GM10266 (cell line): ENCODE data around the gene GPR27.

Experiments
- DNase-seq: peaks from one replicate; pipeline ENCODE4 v3.0.0; 2012; ENCODE audit errors: extremely low spot score
- TF ChIP-seq, protein P1 (sequence below): IDR thresholded peaks from 2 replicates; pipeline ENCODE4 v1.5.1; 2012; ENCODE audit warnings: mild to moderate bottlenecking, low read depth; ENCODE audit not compliant: control insufficient read depth, insufficient read depth; ENCODE audit errors: missing control alignments

Gene GPR27

DNA sequence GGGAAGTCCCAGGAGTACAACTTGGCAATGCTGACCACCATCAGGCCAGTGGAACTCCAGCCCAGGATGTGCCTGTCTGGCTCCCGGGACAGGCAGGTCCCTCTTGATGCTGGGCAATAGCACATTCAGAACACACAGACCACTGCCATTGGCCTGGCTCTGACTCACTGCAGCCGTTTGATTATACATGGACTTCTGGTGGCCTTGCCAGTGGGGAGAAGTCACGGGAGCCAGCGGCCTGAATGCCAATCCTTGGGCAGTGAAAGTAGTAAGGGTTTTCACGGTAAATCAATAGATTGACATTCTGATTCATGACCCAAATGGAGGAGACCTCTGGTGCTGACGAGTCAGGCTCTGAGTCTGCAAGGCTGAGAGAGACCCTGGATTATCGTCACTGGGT is 43.8 kb downstream of the GPR27 start:
- TF ChIP-seq, protein P1, sequence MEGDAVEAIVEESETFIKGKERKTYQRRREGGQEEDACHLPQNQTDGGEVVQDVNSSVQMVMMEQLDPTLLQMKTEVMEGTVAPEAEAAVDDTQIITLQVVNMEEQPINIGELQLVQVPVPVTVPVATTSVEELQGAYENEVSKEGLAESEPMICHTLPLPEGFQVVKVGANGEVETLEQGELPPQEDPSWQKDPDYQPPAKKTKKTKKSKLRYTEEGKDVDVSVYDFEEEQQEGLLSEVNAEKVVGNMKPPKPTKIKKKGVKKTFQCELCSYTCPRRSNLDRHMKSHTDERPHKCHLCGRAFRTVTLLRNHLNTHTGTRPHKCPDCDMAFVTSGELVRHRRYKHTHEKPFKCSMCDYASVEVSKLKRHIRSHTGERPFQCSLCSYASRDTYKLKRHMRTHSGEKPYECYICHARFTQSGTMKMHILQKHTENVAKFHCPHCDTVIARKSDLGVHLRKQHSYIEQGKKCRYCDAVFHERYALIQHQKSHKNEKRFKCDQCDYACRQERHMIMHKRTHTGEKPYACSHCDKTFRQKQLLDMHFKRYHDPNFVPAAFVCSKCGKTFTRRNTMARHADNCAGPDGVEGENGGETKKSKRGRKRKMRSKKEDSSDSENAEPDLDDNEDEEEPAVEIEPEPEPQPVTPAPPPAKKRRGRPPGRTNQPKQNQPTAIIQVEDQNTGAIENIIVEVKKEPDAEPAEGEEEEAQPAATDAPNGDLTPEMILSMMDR, result no peak
- no peak for DNase-seq

DNA sequence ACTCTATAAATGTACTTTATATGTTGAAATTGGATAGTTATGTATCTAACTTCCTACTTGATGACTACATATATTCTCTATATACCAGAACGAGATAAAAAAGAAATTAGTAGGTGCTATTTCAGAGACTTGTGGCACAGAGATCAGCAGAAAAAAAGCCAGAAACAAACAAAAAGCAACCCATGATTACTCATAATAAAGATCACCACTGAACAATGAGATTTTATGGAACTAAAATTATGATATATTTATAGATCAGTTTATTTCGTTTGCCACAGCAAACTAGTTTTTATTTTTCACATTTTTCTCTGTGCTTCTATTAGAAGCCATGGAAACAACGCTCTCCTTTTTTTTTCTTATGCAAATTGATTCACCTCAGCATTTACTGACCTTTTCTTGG is 46.4 kb downstream of the GPR27 start:
- no peak for DNase-seq
- TF ChIP-seq, protein P1, result no peak

DNA sequence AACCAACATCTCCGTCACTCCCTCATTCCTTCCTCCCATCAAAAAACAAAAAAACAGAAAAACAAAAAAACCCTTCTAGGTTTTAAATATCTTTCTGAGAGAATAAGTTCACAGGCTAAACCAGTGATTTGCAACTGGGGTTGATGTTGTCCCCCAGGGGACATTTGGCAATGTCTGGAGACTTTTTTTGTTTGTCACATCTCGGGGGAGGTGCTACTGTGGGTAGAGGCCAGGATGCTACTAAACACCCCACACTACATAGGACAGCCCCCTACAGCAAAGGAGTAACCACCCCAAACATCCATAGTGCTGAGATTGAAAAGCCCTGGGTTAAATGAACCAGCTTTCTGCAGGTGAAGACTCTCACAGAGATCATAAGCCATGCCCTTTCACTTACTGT is 48.3 kb downstream of the GPR27 start:
- no peak for DNase-seq
- TF ChIP-seq, protein P1, result no peak

DNA sequence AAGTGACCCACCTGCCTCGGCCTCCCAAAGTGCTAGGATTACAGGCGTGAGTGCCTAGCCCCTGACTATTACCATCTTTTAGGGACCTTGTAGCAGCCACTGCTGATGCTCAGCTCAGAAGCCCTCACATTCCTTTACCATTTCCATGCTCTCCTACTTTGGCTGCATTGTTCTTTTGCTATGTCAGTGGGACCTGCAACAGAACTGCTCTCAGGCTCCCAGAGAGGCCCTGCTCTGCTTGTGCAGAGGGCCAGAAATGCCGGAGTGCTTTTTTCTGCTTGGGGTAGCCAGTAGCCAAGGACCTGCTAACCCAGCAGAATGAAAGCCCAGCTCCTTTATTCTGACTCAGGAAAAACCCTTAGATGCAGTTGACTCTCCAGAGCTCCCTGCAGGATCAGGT is 49.6 kb downstream of the GPR27 start:
- DNase-seq, result no peak
- TF ChIP-seq, protein P1, result no peak

DNA sequence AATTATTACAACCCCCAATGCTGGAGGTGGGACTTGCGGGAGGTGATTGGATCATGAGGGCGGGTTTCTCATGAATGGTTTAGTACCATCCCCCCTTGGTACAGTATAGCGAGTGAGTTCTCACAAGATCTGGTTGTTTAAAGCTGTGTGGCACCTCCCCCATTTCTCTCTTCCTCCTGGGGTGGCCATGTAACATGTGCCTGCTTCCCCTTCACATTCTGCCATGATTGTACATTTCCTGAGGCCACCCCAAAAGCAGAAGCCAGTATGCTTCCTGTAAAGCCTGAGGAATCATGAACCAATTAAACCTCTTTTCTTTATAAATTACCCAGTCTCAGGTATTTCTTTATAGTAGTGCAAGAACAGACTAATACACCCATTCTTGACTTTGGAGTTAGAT is 51.5 kb downstream of the GPR27 start:
- no peak for DNase-seq
- TF ChIP-seq, protein P1, result no peak

DNA sequence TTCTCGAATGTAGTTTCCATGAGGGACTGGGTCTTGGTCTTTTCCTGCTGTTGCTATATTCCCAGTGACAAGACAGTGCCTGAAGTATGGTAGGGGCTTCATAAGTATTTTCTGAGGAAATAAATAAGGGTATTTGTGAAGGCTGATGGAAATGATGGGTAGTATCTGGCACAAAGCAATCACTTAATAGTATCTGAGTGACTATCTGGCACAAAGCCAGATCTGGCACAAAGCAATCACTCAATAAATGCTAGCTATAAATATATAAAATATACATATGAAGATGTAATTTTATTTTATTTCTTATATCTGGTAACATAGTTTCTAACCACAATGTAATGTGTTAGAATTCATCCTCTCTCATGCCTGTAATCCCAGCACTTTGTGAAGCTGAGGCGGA is 52.0 kb downstream of the GPR27 start:
- TF ChIP-seq, protein P1, result no peak
- no peak for DNase-seq
